CD4-positive, alpha-beta T cell (primary cell): ENCODE measurements around the gene BICRAL. TPM values are rescaled to one million over a fixed set of nuclear protein-coding genes. Genes with fewer than 3 reads are reported as not detected.
"Not testable (repeated sequence)": the region's sequence is repeated elsewhere in the genome, so short reads cannot be mapped to it uniquely, and the experiment has no call there.

Source experiments
- ATAC-seq: fragments of 200-7000 bp; cut with Tn5 transposase; one replicate; pipeline ENCODE4 v1.10.0; 2022; ENCODE audit warnings: mild to moderate bottlenecking; ENCODE audit not compliant: poor library complexity
- CTCF ChIA-PET: fragments of 350-600 bp; sonication (Branson Sonifier 250); formaldehyde crosslinking; loops from one replicate; lab custom pipeline; 2021; ENCODE audit warnings: antibody characterized with exemption, inconsistent platforms; lab: Charles Lee
- POLR2A ChIA-PET: fragments of 350-600 bp; sonication (Branson Sonifier 250); formaldehyde crosslinking; loops from one replicate; lab custom pipeline; 2021; ENCODE audit warnings: antibody characterized with exemption, inconsistent platforms; lab: Charles Lee
- DNase-seq, 14 experiments: peaks; one replicate each; pipeline ENCODE4 v3.0.0-alpha.2; 2013 to 2020; ENCODE audit warnings: mixed read lengths in 2 of 14
- H3K27ac ChIP-seq, 2 donors: one replicate each; pipeline versions ENCODE4 v1.5.1 to v1.7.0; 2013; ENCODE audit warnings: low read length in 2 of 2, low read depth in 1 of 2, mild to moderate bottlenecking in 1 of 2
- H3K27me3 ChIP-seq, 2 experiments: 1 replicate in 1 of 2; 2 replicates in 1 of 2; pipeline versions ENCODE4 v1.6.1 to v1.7.0; 2013; ENCODE audit warnings: low read length in 2 of 2, control low read depth in 1 of 2, mild to moderate bottlenecking in 1 of 2, moderate library complexity in 1 of 2; ENCODE audit not compliant: insufficient read depth in 2 of 2, control insufficient read depth in 1 of 2
- H3K36me3 ChIP-seq: one replicate; pipeline ENCODE4 v1.6.1; 2013; ENCODE audit warnings: low read length, control low read depth; ENCODE audit not compliant: insufficient read depth
- H3K4me1 ChIP-seq: one replicate; pipeline ENCODE4 v1.6.1; 2013; ENCODE audit warnings: low read length, control low read depth; ENCODE audit not compliant: insufficient read depth
- H3K4me3 ChIP-seq: one replicate; pipeline ENCODE4 v1.5.1; 2013; ENCODE audit warnings: mild to moderate bottlenecking, low read length, moderate library complexity
- H3K9me3 ChIP-seq, 2 experiments: 1 replicate in 1 of 2; 2 replicates in 1 of 2; pipeline versions ENCODE4 v1.6.1 to v1.7.0; 2013; ENCODE audit warnings: low read length in 2 of 2, mild to moderate bottlenecking in 2 of 2, control low read depth in 1 of 2, moderate library complexity in 1 of 2; ENCODE audit not compliant: control insufficient read depth in 1 of 2, insufficient read depth in 1 of 2
- H3K27ac Mint-ChIP-seq: one replicate; pipeline ENCODE4 v1.8.0; 2020; ENCODE audit warnings: mixed read lengths
- H3K27me3 Mint-ChIP-seq: one replicate; pipeline ENCODE4 v1.8.0; 2021; ENCODE audit warnings: mixed read lengths
- H3K36me3 Mint-ChIP-seq: one replicate; pipeline ENCODE4 v1.8.0; 2021; ENCODE audit warnings: low read depth, mixed read lengths
- H3K4me1 Mint-ChIP-seq: one replicate; pipeline ENCODE4 v1.8.0; 2021; ENCODE audit warnings: low read depth, mixed read lengths
- H3K4me3 Mint-ChIP-seq: one replicate; pipeline ENCODE4 v1.8.0; 2020; ENCODE audit warnings: mild to moderate bottlenecking, mixed read lengths
- H3K9me3 Mint-ChIP-seq: one replicate; pipeline ENCODE4 v1.8.0; 2020; ENCODE audit warnings: mixed read lengths
- intact Hi-C, 2 experiments: fragments of 100-400 bp; cut with DNase I in 1 of 2; cut with micrococcal nuclease in 1 of 2; formaldehyde crosslinking; loops; one replicate each; pipeline versions ENCODE4 v1.15.1 to v1.9.0; 2023 to 2025; cut with DNase I, micrococcal nuclease
- total RNA-seq, 174 experiments: library from RNA in 2 of 174; stranded (reverse) in 2 of 174; gene quantifications; one replicate each; pipeline ENCODE4 v1.2.3 and lab custom pipeline; 2021 to 2026
- TF ChIP-seq, protein P1 (sequence below): fragments of 200-600 bp; IDR thresholded peaks from one replicate; pipeline ENCODE4 v1.8.0; 2022; ENCODE audit warnings: antibody characterized with exemption, mild to moderate bottlenecking

The BICRAL gene
- total RNA-seq, 2 experiments from 2014 or later, result 15.0 to 15.8 TPM

DNA sequence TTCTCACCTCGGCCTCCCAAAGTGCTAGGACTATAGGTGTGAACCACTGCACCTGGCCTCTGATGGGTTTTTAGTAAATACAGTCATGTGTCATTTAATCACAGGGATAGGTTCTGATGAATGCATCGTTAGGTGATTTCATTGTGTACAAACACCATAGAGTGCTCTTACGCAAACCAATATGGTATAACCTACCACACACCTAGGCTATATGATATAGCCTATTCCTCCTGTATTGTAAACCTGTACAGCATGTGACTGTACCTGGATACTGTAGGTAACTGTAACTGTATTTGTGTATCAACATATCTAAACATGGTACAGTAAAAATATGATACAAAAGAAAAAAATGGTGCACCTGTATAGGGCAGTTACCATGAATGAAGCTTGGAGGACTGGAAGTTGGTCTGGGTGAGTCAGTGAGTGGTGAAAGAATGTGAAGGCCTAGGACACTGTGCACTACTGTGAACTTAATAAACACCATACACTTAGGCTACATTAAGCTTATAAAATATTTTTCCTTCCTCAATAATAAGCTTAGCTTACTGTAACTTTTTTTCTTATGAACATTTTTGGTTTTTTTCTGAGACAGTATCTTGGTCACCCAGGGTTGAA lies 10.0 kb downstream of the BICRAL start:
- Mint-ChIP-seq H3K36me3 (peaks cover 23% of the 10 kb centered on the region), H3K27ac (no peak overlapping the region), H3K9me3 (no peaks in the 10 kb centered on the region), H3K4me3 (no peak overlapping the region), H3K27me3 (no peaks in the 10 kb centered on the region), H3K4me1 (peaks cover 38% of the 10 kb centered on the region)
- H3K9me3 ChIP-seq, result no peaks in the 10 kb centered on the region
- no peak overlapping the region for H3K4me3 ChIP-seq
- no peak overlapping the region for H3K27ac ChIP-seq
- H3K27me3 ChIP-seq, result no peaks in the 10 kb centered on the region
- POLR2A ChIA-PET, result interaction anchor here (1.0 to 2.0 kb wide), 4 partner anchors 9 to 88 kb away, joined by 4 to 14 read pairs (median 10); partner anchors contain the start of genes RPL7L1 and TBCC
- TF ChIP-seq, protein P1, sequence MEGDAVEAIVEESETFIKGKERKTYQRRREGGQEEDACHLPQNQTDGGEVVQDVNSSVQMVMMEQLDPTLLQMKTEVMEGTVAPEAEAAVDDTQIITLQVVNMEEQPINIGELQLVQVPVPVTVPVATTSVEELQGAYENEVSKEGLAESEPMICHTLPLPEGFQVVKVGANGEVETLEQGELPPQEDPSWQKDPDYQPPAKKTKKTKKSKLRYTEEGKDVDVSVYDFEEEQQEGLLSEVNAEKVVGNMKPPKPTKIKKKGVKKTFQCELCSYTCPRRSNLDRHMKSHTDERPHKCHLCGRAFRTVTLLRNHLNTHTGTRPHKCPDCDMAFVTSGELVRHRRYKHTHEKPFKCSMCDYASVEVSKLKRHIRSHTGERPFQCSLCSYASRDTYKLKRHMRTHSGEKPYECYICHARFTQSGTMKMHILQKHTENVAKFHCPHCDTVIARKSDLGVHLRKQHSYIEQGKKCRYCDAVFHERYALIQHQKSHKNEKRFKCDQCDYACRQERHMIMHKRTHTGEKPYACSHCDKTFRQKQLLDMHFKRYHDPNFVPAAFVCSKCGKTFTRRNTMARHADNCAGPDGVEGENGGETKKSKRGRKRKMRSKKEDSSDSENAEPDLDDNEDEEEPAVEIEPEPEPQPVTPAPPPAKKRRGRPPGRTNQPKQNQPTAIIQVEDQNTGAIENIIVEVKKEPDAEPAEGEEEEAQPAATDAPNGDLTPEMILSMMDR, result no peak
- intact Hi-C loops, result loop anchor here in 1 of 2 experiments (2.0 to 5.0 kb wide), 2 partner anchors 19 to 85 kb away; partner anchors contain the start of gene RPL7L1
- no peak for DNase-seq
- ATAC-seq, result no peak
- CTCF ChIA-PET, result no interaction called here
- H3K4me1 ChIP-seq, result peaks cover 40% of the 10 kb centered on the region
- peaks cover 6% of the 10 kb centered on the region for H3K36me3 ChIP-seq

GRCh38 chr6:42795651-42796050 lies 13.8 kb downstream of the BICRAL start:
- Mint-ChIP-seq H3K27me3 (no peaks in the 10 kb centered on the region), H3K27ac (peak overlapping the region; percentile 9), H3K4me1 (peaks cover 33% of the 10 kb centered on the region), H3K9me3 (no peaks in the 10 kb centered on the region), H3K4me3 (no peak overlapping the region), H3K36me3 (peaks cover 6% of the 10 kb centered on the region)
- Histone ChIP-seq H3K4me1 (peaks cover 8% of the 10 kb centered on the region), H3K9me3 (no peaks in the 10 kb centered on the region), H3K27me3 (no peaks in the 10 kb centered on the region), H3K27ac (no peak overlapping the region), H3K4me3 (no peak overlapping the region), H3K36me3 (peaks cover 4% of the 10 kb centered on the region)
- ChIA-PET POLR2A (interaction anchor here (1.2 kb wide), 1 partner anchor 25 kb away, joined by 3 read pairs; no protein-coding TSS in a partner anchor), CTCF (interaction anchor here (0.7 kb wide), 1 partner anchor 22 kb away, joined by 4 read pairs; no protein-coding TSS in a partner anchor)
- intact Hi-C loops, result no loop called here
- ATAC-seq (no peak), DNase-seq (no peak)
- TF ChIP-seq, protein P1, result no peak

DNA sequence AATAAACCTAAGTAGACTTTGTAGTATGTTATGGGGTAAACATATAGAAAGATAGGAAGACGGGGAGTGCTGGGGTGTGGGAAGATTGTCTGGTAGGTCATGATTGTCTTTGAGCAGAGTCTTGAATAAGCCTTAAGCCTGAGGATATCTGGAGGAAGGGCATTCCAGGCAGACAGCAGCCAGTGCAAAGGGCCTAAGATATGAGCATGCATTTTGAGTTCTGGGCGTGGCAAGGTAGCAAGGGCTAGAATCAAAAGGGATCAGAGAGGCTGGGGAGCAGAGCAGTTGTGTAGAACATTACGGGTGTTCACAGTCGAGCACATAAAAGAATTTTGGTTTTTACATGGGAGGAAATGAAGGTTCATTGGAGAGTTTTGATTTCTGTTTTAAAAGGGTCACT lies 14.3 kb downstream of the BICRAL start:
- H3K27me3 Mint-ChIP-seq, result no peaks in the 10 kb centered on the region
- TF ChIP-seq, protein P1, result no peak
- CTCF ChIA-PET, result no interaction called here
- H3K27me3 ChIP-seq, result no peaks in the 10 kb centered on the region
- no peak overlapping the region for H3K4me3 ChIP-seq
- H3K4me1 ChIP-seq, result peaks cover 4% of the 10 kb centered on the region
- intact Hi-C loops, result no loop called here
- peaks cover 4% of the 10 kb centered on the region for H3K36me3 ChIP-seq
- H3K27ac ChIP-seq, result no peak overlapping the region
- ATAC-seq (no peak), DNase-seq (no peak)
- no peak overlapping the region for H3K4me3 Mint-ChIP-seq
- H3K9me3 Mint-ChIP-seq, result no peaks in the 10 kb centered on the region
- POLR2A ChIA-PET, result interaction anchor here (0.8 to 1.6 kb wide), 2 partner anchors 13 to 25 kb away, joined by 3 to 6 read pairs; no protein-coding TSS in a partner anchor
- H3K4me1 Mint-ChIP-seq, result peaks cover 28% of the 10 kb centered on the region
- H3K27ac Mint-ChIP-seq, result peak overlapping the region; percentile 9
- peaks cover 4% of the 10 kb centered on the region for H3K36me3 Mint-ChIP-seq
- no peaks in the 10 kb centered on the region for H3K9me3 ChIP-seq

DNA sequence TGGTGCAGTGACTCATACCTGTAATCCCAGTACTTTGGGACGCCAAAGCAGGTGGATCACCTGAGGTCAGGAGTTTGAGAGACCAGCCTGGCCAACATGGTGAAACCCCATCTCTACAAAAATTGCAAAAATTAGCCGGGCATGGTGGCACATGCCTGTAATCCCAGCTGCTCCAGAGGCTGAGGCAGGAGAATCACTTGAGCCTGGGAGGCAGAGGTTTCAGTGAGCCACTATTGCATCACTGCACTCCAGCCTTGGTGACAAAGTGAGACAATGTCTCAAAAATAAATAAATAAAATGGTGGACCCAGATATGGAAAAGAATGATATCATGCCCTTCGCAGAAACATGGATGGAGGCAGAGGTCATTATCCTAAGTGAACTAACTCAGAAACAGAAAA lies 15.8 kb downstream of the BICRAL start:
- H3K27ac Mint-ChIP-seq, H3K36me3 ChIP-seq, H3K36me3 Mint-ChIP-seq, H3K4me3 Mint-ChIP-seq, H3K9me3 Mint-ChIP-seq, H3K4me3 ChIP-seq, H3K27me3 Mint-ChIP-seq, H3K4me1 ChIP-seq, DNase-seq, intact Hi-C loops, H3K9me3 ChIP-seq, H3K27me3 ChIP-seq, ATAC-seq, H3K27ac ChIP-seq: not testable (repeated sequence)
- CTCF ChIA-PET, result interaction anchor here (1.1 to 1.6 kb wide), 3 partner anchors 11 to 95 kb away, joined by 3 to 4 read pairs (median 3); no protein-coding TSS in a partner anchor
- POLR2A ChIA-PET, result interaction anchor here (1.5 to 1.6 kb wide), 2 partner anchors 14 to 26 kb away, joined by 6 to 7 read pairs; no protein-coding TSS in a partner anchor
- H3K4me1 Mint-ChIP-seq, result peaks cover 18% of the 10 kb centered on the region
